Stimulated activated naive CD8-positive, alpha-beta T cell treated with anti-CD3 and anti-CD28 coated beads, Interleukin-15, amount 100 ng/mL, for 72 hours (primary cell): ENCODE measurements around the gene VTI1A.
"Not testable (repeated sequence)": the region's sequence is repeated elsewhere in the genome, so short reads cannot be mapped to it uniquely, and the experiment has no call there.

Experiments used
- ATAC-seq: fragments of 150-1000 bp; cut with Tn5 transposase; 2 replicates; pipeline ENCODE4 v1.10.0; 2021; ENCODE audit warnings: mild to moderate bottlenecking, moderate library complexity
- DNase-seq, 2 donors: peaks; one replicate each; pipeline ENCODE4 v3.0.0; 2021 to 2022
- H3K27ac Mint-ChIP-seq, 2 donors: one replicate each; pipeline ENCODE4 v1.8.0; 2022; ENCODE audit warnings: mild to moderate bottlenecking in 2 of 2, mixed read lengths in 2 of 2, moderate library complexity in 2 of 2
- H3K27me3 Mint-ChIP-seq: one replicate; pipeline ENCODE4 v1.8.0; 2022; ENCODE audit warnings: mixed read lengths
- H3K4me1 Mint-ChIP-seq: one replicate; pipeline ENCODE4 v1.8.0; 2022; ENCODE audit warnings: mild to moderate bottlenecking, mixed read lengths
- H3K4me3 Mint-ChIP-seq, 2 donors: one replicate each; pipeline ENCODE4 v1.8.0; 2022; ENCODE audit warnings: mild to moderate bottlenecking in 2 of 2, mixed read lengths in 2 of 2, moderate library complexity in 1 of 2
- H3K9me3 Mint-ChIP-seq, 2 donors: one replicate each; pipeline ENCODE4 v1.8.0; 2022; ENCODE audit warnings: mixed read lengths in 2 of 2

The VTI1A gene

GRCh38 chr10:112471878-112472487 lies 25.0 kb downstream of the VTI1A start:
- Mint-ChIP-seq H3K9me3 (no peaks in the 10 kb centered on the region), H3K27me3 (no peaks in the 10 kb centered on the region), H3K27ac (no peak overlapping the region), H3K4me1 (peaks cover 20% of the 10 kb centered on the region), H3K4me3 (no peak overlapping the region)
- ATAC-seq = peak; percentile 73
- peak in 1 of 2 donors; percentile 9 for DNase-seq

- no peak for DNase-seq
- Mint-ChIP-seq H3K27me3 (no peaks in the 10 kb centered on the region), H3K4me1 (peaks cover 14% of the 10 kb centered on the region), H3K4me3 (no peak overlapping the region), H3K9me3 (no peaks in the 10 kb centered on the region), H3K27ac (peak overlapping the region in 1 of 2 donors; percentile 19)
- no peak for ATAC-seq
These were observed 28.7 kb downstream of the VTI1A start for GRCh38 chr10:112475575-112476218.

- H3K27me3 Mint-ChIP-seq = no peaks in the 10 kb centered on the region
- H3K4me3 Mint-ChIP-seq = no peak overlapping the region
- no peaks in the 10 kb centered on the region for H3K9me3 Mint-ChIP-seq
- ATAC-seq = no peak
- H3K4me1 Mint-ChIP-seq = no peaks in the 10 kb centered on the region
- no peak overlapping the region for H3K27ac Mint-ChIP-seq
- no peak for DNase-seq
These were observed 34.6 kb downstream of the VTI1A start for GRCh38 chr10:112481602-112482001.

- Mint-ChIP-seq H3K4me3 (no peak overlapping the region), H3K4me1 (no peaks in the 10 kb centered on the region), H3K27me3 (no peaks in the 10 kb centered on the region), H3K27ac (no peak overlapping the region), H3K9me3 (no peaks in the 10 kb centered on the region)
- DNase-seq (no peak), ATAC-seq (no peak)
These were observed 37.4 kb downstream of the VTI1A start for GRCh38 chr10:112484399-112484798.

- no peak overlapping the region for H3K4me3 Mint-ChIP-seq
- H3K9me3 Mint-ChIP-seq = no peaks in the 10 kb centered on the region
- peaks cover 6% of the 10 kb centered on the region for H3K4me1 Mint-ChIP-seq
- H3K27me3 Mint-ChIP-seq = no peaks in the 10 kb centered on the region
- no peak overlapping the region for H3K27ac Mint-ChIP-seq
- ATAC-seq (no peak), DNase-seq (no peak)
These were observed 40.9 kb downstream of the VTI1A start for GRCh38 chr10:112487964-112488363.

GRCh38 chr10:112490545-112490944 lies 43.5 kb downstream of the VTI1A start:
- Mint-ChIP-seq H3K27ac (no peak overlapping the region), H3K9me3 (no peaks in the 10 kb centered on the region), H3K4me1 (peaks cover 6% of the 10 kb centered on the region), H3K4me3 (no peak overlapping the region), H3K27me3 (no peaks in the 10 kb centered on the region)
- ATAC-seq (no peak), DNase-seq (no peak)

GRCh38 chr10:112491144-112491543 lies 44.1 kb downstream of the VTI1A start:
- no peaks in the 10 kb centered on the region for H3K9me3 Mint-ChIP-seq
- H3K27ac Mint-ChIP-seq = no peak overlapping the region
- H3K27me3 Mint-ChIP-seq = no peaks in the 10 kb centered on the region
- ATAC-seq (no peak), DNase-seq (no peak)
- peaks cover 6% of the 10 kb centered on the region for H3K4me1 Mint-ChIP-seq
- no peak overlapping the region for H3K4me3 Mint-ChIP-seq

GRCh38 chr10:112492736-112493135 lies 45.7 kb downstream of the VTI1A start:
- Mint-ChIP-seq H3K27me3 (no peaks in the 10 kb centered on the region), H3K4me3 (no peak overlapping the region), H3K4me1 (peaks cover 6% of the 10 kb centered on the region), H3K9me3 (no peaks in the 10 kb centered on the region), H3K27ac (no peak overlapping the region)
- ATAC-seq (no peak), DNase-seq (no peak)

- no peak overlapping the region for H3K4me3 Mint-ChIP-seq
These were observed 50.4 kb downstream of the VTI1A start for GRCh38 chr10:112497347-112497950.

GRCh38 chr10:112498806-112499205 lies 51.8 kb downstream of the VTI1A start:
- Mint-ChIP-seq H3K27ac (no peak overlapping the region), H3K9me3 (no peaks in the 10 kb centered on the region), H3K4me1 (no peaks in the 10 kb centered on the region), H3K4me3 (no peak overlapping the region), H3K27me3 (no peaks in the 10 kb centered on the region)
- ATAC-seq (no peak), DNase-seq (no peak)

More at GRCh38 chr10:112497347-112497950, 50.4 kb downstream of the VTI1A start:
- DNase-seq (no peak), ATAC-seq (peak; percentile 45)
- H3K27me3 Mint-ChIP-seq = no peaks in the 10 kb centered on the region
- no peaks in the 10 kb centered on the region for H3K9me3 Mint-ChIP-seq
- no peaks in the 10 kb centered on the region for H3K4me1 Mint-ChIP-seq
- no peak overlapping the region for H3K27ac Mint-ChIP-seq

- H3K27me3 Mint-ChIP-seq, H3K4me1 Mint-ChIP-seq, ATAC-seq, DNase-seq, H3K9me3 Mint-ChIP-seq, H3K4me3 Mint-ChIP-seq: not testable (repeated sequence)
- H3K27ac Mint-ChIP-seq = peak overlapping the region in 1 of 2 donors; percentile 0
These were observed 53.0 kb downstream of the VTI1A start for GRCh38 chr10:112499985-112500384.

- H3K4me1 Mint-ChIP-seq = peaks cover 10% of the 10 kb centered on the region
These were observed 55.5 kb downstream of the VTI1A start for GRCh38 chr10:112502536-112502935.

GRCh38 chr10:112503643-112504042 lies 56.6 kb downstream of the VTI1A start:
- Mint-ChIP-seq H3K27ac (no peak overlapping the region), H3K4me1 (peaks cover 10% of the 10 kb centered on the region), H3K9me3 (no peaks in the 10 kb centered on the region), H3K27me3 (no peaks in the 10 kb centered on the region), H3K4me3 (no peak overlapping the region)
- no peak for ATAC-seq
- DNase-seq = no peak

More at GRCh38 chr10:112502536-112502935, 55.5 kb downstream of the VTI1A start:
- H3K27me3 Mint-ChIP-seq = no peaks in the 10 kb centered on the region
- no peak overlapping the region for H3K4me3 Mint-ChIP-seq
- ATAC-seq (no peak), DNase-seq (no peak)
- no peak overlapping the region for H3K27ac Mint-ChIP-seq
- no peaks in the 10 kb centered on the region for H3K9me3 Mint-ChIP-seq

- ATAC-seq (no peak), DNase-seq (no peak)
- Mint-ChIP-seq H3K27ac (no peak overlapping the region), H3K27me3 (no peaks in the 10 kb centered on the region), H3K4me3 (no peak overlapping the region), H3K9me3 (no peaks in the 10 kb centered on the region), H3K4me1 (peaks cover 23% of the 10 kb centered on the region)
These were observed 60.0 kb downstream of the VTI1A start for GRCh38 chr10:112507046-112507445.

- H3K4me1 Mint-ChIP-seq = peaks cover 23% of the 10 kb centered on the region
- no peak for DNase-seq
- H3K9me3 Mint-ChIP-seq = peaks cover 0 to 4% of the 10 kb centered on the region in 2 donors
- ATAC-seq = no peak
- no peaks in the 10 kb centered on the region for H3K27me3 Mint-ChIP-seq
- no peak overlapping the region for H3K27ac Mint-ChIP-seq
- no peak overlapping the region for H3K4me3 Mint-ChIP-seq
These were observed 61.0 kb downstream of the VTI1A start for GRCh38 chr10:112507988-112508387.

GRCh38 chr10:112509558-112510291 lies 62.7 kb downstream of the VTI1A start:
- Mint-ChIP-seq H3K27me3 (no peaks in the 10 kb centered on the region), H3K9me3 (peaks cover 0 to 4% of the 10 kb centered on the region in 2 donors)

More at GRCh38 chr10:112509558-112510291, 62.7 kb downstream of the VTI1A start:
- DNase-seq = no peak
- no peak overlapping the region for H3K4me3 Mint-ChIP-seq
- no peak overlapping the region for H3K27ac Mint-ChIP-seq
- ATAC-seq = no peak
- peaks cover 23% of the 10 kb centered on the region for H3K4me1 Mint-ChIP-seq
